Neutrophil (primary cell): ENCODE results near the gene SPIRE1.

Source experiments
- H3K27ac ChIP-seq: fragments of 200-600 bp; sonication (generic); 2 replicates; pipeline ENCODE4 v1.5.1; 2016; ENCODE audit warnings: mild to moderate bottlenecking, moderate library complexity
- H3K27me3 ChIP-seq: fragments of 200-600 bp; sonication (generic); 2 replicates; pipeline ENCODE4 v1.6.0; 2016; ENCODE audit warnings: mild to moderate bottlenecking
- H3K36me3 ChIP-seq: fragments of 200-600 bp; sonication (generic); 2 replicates; pipeline ENCODE4 v1.5.1; 2017
- H3K4me1 ChIP-seq, 2 experiments: fragments of 200-600 bp in 1 of 2; sonication (generic) in 1 of 2; 1 replicate in 1 of 2; 2 replicates in 1 of 2; pipeline versions ENCODE4 v1.5.1 to v1.6.1; 2013 to 2016; ENCODE audit warnings: low read depth in 1 of 2, low read length in 1 of 2, mild to moderate bottlenecking in 1 of 2, moderate library complexity in 1 of 2; ENCODE audit not compliant: control insufficient read depth in 1 of 2, insufficient read depth in 1 of 2
- H3K4me3 ChIP-seq, 2 experiments: fragments of 200-600 bp in 1 of 2; sonication (generic) in 1 of 2; 1 replicate in 1 of 2; 2 replicates in 1 of 2; pipeline ENCODE4 v1.5.1; 2013 to 2016; ENCODE audit warnings: low read depth in 1 of 2, low read length in 1 of 2, mild to moderate bottlenecking in 1 of 2, moderate library complexity in 1 of 2
- H3K9me3 ChIP-seq: fragments of 200-600 bp; sonication (generic); 2 replicates; pipeline ENCODE4 v1.5.1; 2016
- TF ChIP-seq, protein P1 (sequence below): fragments of 200-600 bp; sonication (generic); IDR thresholded peaks from 2 replicates; pipeline ENCODE4 v1.5.1; 2016; ENCODE audit warnings: antibody characterized with exemption

SPIRE1 gene

DNA sequence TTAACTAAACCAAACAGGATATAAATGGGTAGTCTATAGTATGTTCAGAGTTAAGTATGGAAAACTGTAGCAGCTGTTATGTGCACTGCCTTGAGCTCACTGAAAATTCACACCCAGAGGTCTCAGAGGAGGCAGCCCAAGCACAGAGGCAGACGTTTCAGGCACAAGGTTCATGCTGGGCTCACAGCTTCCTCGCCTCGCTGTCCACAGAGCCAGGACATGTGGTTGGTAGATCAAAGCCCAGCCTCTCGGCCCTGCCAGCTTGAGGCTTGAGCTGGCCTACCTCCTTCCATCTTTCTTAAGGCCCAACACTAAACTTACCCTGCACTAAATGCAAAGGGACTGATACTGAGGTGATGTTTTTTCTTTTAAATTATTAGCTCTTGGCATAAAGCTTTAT, 206.5 kb downstream of the SPIRE1 start:
- Histone ChIP-seq H3K36me3 (no peaks in the 10 kb centered on the region), H3K4me1 (no peaks in the 10 kb centered on the region), H3K27ac (no peak overlapping the region), H3K9me3 (no peaks in the 10 kb centered on the region), H3K27me3 (no peaks in the 10 kb centered on the region), H3K4me3 (no peak overlapping the region)
- TF ChIP-seq, protein P1, sequence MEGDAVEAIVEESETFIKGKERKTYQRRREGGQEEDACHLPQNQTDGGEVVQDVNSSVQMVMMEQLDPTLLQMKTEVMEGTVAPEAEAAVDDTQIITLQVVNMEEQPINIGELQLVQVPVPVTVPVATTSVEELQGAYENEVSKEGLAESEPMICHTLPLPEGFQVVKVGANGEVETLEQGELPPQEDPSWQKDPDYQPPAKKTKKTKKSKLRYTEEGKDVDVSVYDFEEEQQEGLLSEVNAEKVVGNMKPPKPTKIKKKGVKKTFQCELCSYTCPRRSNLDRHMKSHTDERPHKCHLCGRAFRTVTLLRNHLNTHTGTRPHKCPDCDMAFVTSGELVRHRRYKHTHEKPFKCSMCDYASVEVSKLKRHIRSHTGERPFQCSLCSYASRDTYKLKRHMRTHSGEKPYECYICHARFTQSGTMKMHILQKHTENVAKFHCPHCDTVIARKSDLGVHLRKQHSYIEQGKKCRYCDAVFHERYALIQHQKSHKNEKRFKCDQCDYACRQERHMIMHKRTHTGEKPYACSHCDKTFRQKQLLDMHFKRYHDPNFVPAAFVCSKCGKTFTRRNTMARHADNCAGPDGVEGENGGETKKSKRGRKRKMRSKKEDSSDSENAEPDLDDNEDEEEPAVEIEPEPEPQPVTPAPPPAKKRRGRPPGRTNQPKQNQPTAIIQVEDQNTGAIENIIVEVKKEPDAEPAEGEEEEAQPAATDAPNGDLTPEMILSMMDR = no peak

- no peak overlapping the region for H3K4me3 ChIP-seq
- no peaks in the 10 kb centered on the region for H3K4me1 ChIP-seq
- no peaks in the 10 kb centered on the region for H3K27me3 ChIP-seq
Measured at GRCh38 chr18:12449051-12449785, 208.7 kb downstream of the SPIRE1 start.

GRCh38 chr18:12445554-12445953, 212.4 kb downstream of the SPIRE1 start:
- no peaks in the 10 kb centered on the region for H3K36me3 ChIP-seq
- H3K4me1 ChIP-seq = no peaks in the 10 kb centered on the region
- no peaks in the 10 kb centered on the region for H3K9me3 ChIP-seq
- TF ChIP-seq, protein P1 = no peak
- no peaks in the 10 kb centered on the region for H3K27me3 ChIP-seq
- no peak overlapping the region for H3K27ac ChIP-seq
- no peak overlapping the region for H3K4me3 ChIP-seq

More at GRCh38 chr18:12449051-12449785, 208.7 kb downstream of the SPIRE1 start:
- Histone ChIP-seq H3K36me3 (no peaks in the 10 kb centered on the region), H3K9me3 (no peaks in the 10 kb centered on the region), H3K27ac (no peak overlapping the region)
- TF ChIP-seq, protein P1 = no peak

DNA sequence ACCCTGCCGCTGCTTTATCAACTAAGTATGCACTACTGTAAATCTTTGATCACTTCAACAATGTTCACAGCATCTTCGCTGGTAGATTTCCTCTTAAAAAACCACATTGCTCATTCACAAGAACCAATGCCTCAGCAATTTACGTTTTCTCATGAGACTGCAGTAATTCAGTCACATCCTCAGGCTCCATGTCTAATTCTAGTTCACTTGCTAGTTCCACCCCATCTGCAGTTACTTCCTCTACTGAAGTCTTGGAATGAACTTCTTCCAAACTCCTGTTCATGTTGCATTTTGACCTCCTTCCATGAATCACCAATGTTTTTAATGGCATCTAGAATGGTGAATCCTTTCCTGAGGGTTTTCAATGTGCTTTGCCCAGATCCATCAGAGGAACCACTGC, 214.4 kb downstream of the SPIRE1 start:
- TF ChIP-seq, protein P1 = no peak
- no peak overlapping the region for H3K4me3 ChIP-seq
- H3K36me3 ChIP-seq = no peaks in the 10 kb centered on the region
- H3K27ac ChIP-seq = no peak overlapping the region
- H3K9me3 ChIP-seq = no peaks in the 10 kb centered on the region
- no peaks in the 10 kb centered on the region for H3K27me3 ChIP-seq
- H3K4me1 ChIP-seq = no peaks in the 10 kb centered on the region

DNA sequence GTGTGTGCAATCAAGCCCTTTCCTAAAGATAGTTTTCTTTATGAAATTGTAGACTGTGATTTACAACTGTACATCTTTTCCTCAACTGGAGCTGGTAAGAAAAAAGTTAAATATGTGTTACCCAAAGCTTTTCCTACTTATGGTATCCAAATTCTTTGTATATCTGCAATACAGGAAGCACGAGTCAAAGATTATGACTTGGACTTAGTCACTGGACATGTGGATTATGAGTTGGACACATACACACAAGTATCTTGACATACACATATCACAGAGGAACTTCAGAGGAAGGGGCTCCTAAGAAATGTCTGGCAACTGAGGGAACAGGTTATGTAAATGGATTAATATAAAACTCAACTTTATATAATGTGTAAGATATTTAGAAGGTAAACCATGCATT, 215.0 kb downstream of the SPIRE1 start:
- H3K4me3 ChIP-seq = no peak overlapping the region
- H3K36me3 ChIP-seq = no peaks in the 10 kb centered on the region
- no peaks in the 10 kb centered on the region for H3K4me1 ChIP-seq
- TF ChIP-seq, protein P1 = no peak
- no peaks in the 10 kb centered on the region for H3K27me3 ChIP-seq
- H3K27ac ChIP-seq = no peak overlapping the region
- no peaks in the 10 kb centered on the region for H3K9me3 ChIP-seq
